Measurements from ENCODE around the gene RNASE2.

GRCh38 chr14:20998674-20999366 lies 43.5 kb downstream of the RNASE2 start, which contains the start of gene SLC39A2:
- TF ChIP-seq EZH2 (IDR thresholded peaks at IDR 0.05; ENCODE audit: low read depth) = no peak
- no peak for TF ChIP-seq CTCF (conservative IDR thresholded peaks at IDR 0.05)
